ENCODE results near the gene PPARA. TPM values are rescaled to one million over a fixed set of nuclear protein-coding genes. Genes with fewer than 3 reads are reported as not detected.

Gene PPARA
- total and polyA plus RNA-seq, 12 donors: 15.5 to 89.5 (median 79.9) TPM

DNA sequence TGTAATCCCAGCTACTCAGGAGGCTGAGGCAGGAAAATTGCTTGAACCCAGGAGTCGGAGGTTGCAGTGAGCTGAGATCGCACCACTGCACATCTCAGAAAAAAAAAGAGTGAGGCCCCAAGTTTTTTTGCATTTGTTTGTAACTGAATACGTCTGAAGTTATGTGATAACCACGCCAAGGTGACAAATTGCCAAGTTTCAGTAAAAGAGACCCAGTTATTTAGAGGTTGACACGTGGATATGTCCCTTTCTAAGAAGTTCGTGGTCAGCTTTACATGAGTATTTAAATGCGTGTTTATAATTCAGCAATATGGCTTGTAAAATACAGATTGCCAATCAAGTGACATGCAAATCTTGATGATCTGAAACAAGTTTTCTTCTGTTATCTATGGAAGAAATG is 8.0 kb downstream of the PPARA start:
- Histone ChIP-seq H3K27ac (no peak overlapping the region), H3K4me3 (no peak overlapping the region), H3K4me1 (peaks cover 0 to 43% (median 7%) of the 10 kb centered on the region in 9 donors), H3K27me3 (no peaks in the 10 kb centered on the region), H3K36me3 (peaks cover 0 to 78% (median 7%) of the 10 kb centered on the region in 9 donors), H3K9me3 (no peaks in the 10 kb centered on the region)
- intact Hi-C loops (cut with DNase I): loop anchor here in 3 of 10 donors (5.0 to 10.0 kb wide), 2 partner anchors 34 to 87 kb away; no protein-coding TSS in a partner anchor
- DNase-seq: no peak
- WGBS, 2 donors: 63 to 71% methylated on average over 7 of the region's 7 CpGs
- no peak for ATAC-seq
- TF ChIP-seq, protein P1, sequence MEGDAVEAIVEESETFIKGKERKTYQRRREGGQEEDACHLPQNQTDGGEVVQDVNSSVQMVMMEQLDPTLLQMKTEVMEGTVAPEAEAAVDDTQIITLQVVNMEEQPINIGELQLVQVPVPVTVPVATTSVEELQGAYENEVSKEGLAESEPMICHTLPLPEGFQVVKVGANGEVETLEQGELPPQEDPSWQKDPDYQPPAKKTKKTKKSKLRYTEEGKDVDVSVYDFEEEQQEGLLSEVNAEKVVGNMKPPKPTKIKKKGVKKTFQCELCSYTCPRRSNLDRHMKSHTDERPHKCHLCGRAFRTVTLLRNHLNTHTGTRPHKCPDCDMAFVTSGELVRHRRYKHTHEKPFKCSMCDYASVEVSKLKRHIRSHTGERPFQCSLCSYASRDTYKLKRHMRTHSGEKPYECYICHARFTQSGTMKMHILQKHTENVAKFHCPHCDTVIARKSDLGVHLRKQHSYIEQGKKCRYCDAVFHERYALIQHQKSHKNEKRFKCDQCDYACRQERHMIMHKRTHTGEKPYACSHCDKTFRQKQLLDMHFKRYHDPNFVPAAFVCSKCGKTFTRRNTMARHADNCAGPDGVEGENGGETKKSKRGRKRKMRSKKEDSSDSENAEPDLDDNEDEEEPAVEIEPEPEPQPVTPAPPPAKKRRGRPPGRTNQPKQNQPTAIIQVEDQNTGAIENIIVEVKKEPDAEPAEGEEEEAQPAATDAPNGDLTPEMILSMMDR (IDR thresholded peaks at IDR 0.05): no peak

DNA sequence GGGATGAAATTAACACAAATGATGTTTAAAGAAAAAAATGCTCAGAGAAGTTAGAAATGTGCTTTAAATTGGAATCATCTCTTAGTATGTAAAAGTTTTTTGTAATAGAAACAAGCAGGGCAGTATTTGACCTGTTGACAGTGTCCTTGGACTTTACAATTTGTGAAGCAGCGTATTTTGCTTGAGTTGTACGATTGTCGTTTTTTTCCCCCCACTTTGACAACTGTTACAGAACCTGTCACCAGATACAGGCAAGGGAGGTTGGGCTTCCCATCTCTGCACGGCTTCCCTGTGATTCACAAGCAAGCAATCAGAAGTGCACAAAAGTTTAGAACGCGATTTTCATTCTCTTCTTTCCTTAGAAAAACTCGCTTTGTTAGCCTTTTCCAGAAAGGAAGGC is 8.9 kb downstream of the PPARA start:
- intact Hi-C loops (cut with DNase I): loop anchor here in 3 of 10 donors (5.0 to 10.0 kb wide), 2 partner anchors 33 to 86 kb away; no protein-coding TSS in a partner anchor
- ATAC-seq (no peak), DNase-seq (no peak)
- Histone ChIP-seq H3K9me3 (no peaks in the 10 kb centered on the region), H3K27me3 (no peaks in the 10 kb centered on the region), H3K4me3 (no peak overlapping the region), H3K36me3 (peaks cover 0 to 71% (median 7%) of the 10 kb centered on the region in 9 donors), H3K27ac (no peak overlapping the region), H3K4me1 (peaks cover 0 to 39% (median 8%) of the 10 kb centered on the region in 9 donors)
- TF ChIP-seq, protein P1 (IDR thresholded peaks at IDR 0.05): no peak
- WGBS, 2 donors: 77 to 80% methylated on average over 7 of the region's 7 CpGs

DNA sequence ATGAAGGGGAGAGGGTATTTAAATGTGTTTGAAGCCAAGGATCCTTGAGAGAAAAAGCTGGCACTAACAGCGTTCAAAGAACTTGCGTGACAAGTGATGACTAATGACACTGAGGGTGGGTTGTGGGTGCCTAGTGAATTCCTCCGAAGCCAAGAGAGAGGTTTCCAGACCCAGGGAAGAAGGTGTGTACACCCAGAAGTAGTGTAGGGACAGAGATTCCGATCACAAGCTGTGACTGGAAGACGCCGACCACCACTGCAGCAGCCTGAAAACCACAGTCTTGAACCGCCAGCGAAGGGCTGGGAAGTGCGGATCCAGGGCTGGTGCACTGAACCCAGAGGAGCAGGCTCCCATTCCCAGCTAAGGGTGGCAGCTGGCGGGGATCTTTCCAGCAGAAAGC is 9.5 kb downstream of the PPARA start:
- 84 to 90% methylated on average over 10 of the region's 10 CpGs for WGBS, 2 donors
- peaks cover 0 to 65% (median 7%) of the 10 kb centered on the region in 9 donors for H3K36me3 ChIP-seq
- no peaks in the 10 kb centered on the region for H3K27me3 ChIP-seq
- DNase-seq: no peak
- H3K9me3 ChIP-seq: no peaks in the 10 kb centered on the region
- no peak for ATAC-seq
- peaks cover 0 to 33% (median 8%) of the 10 kb centered on the region in 9 donors for H3K4me1 ChIP-seq
- TF ChIP-seq, protein P1 (IDR thresholded peaks at IDR 0.05): no peak
- no peak overlapping the region for H3K4me3 ChIP-seq
- intact Hi-C loops (cut with DNase I): loop anchor here in 3 of 10 donors (5.0 to 10.0 kb wide), 2 partner anchors 33 to 85 kb away; no protein-coding TSS in a partner anchor
- H3K27ac ChIP-seq: no peak overlapping the region

DNA sequence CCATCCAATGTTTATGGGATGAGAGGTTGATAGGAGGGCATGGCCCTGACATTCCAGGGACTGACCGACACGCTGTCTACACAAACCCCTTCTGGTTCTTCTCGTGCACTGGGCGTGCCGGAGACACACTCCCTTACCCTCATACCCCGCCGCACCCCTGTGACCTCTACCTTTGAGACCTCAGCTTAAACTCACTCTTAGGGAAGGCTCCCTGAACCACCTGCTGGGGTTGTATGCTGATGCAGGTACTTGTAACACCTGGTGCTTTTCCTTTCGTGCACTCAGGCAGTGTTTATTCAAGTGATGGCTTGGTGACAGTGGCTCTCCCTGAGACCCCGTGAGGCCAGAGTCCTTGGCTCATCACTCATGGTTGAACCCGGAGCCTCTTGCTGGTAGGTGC is 12.0 kb downstream of the PPARA start:
- Histone ChIP-seq H3K4me3 (no peak overlapping the region), H3K9me3 (no peaks in the 10 kb centered on the region), H3K36me3 (peaks cover 0 to 42% (median 7%) of the 10 kb centered on the region in 9 donors), H3K27ac (no peak overlapping the region), H3K27me3 (no peaks in the 10 kb centered on the region), H3K4me1 (peaks cover 0 to 21% (median 0%) of the 10 kb centered on the region in 9 donors)
- ATAC-seq (peak in 1 of 8 donors; percentile 43), DNase-seq (no peak)
- intact Hi-C loops (cut with DNase I): no loop called here
- TF ChIP-seq, protein P1 (IDR thresholded peaks at IDR 0.05): no peak
- 83 to 90% methylated on average over 10 of the region's 10 CpGs for WGBS, 2 donors

All from heart right ventricle (tissue), 16 donors.